RWPE2 (cell line): ENCODE results near the gene NR1D2.

Experiments
- ATAC-seq: fragments of 200-7000 bp; cut with Tn5 transposase; 3 replicates; pipeline ENCODE4 v1.9.1; 2021; ENCODE audit warnings: low read depth
- DNase-seq: peaks from one replicate; pipeline ENCODE4 v3.0.0-alpha.2; 2020; ENCODE audit warnings: low spot score
- H3K27ac ChIP-seq: fragments of 450-650 bp; 2 replicates; pipeline ENCODE4 v1.5.1; 2017; ENCODE audit warnings: mild to moderate bottlenecking; ENCODE audit not compliant: poor library complexity, severe bottlenecking
- H3K27me3 ChIP-seq: fragments of 250-450 bp; sonication (Bioruptor Pico); 2 replicates; pipeline ENCODE4 v1.5.1; 2021; ENCODE audit warnings: mild to moderate bottlenecking, moderate library complexity; ENCODE audit not compliant: insufficient read depth, poor library complexity, severe bottlenecking
- H3K36me3 ChIP-seq: fragments of 250-450 bp; sonication (Bioruptor Pico); 2 replicates; pipeline ENCODE4 v1.5.1; 2020; ENCODE audit warnings: low read depth, mild to moderate bottlenecking, moderate library complexity
- H3K4me1 ChIP-seq: fragments of 250-450 bp; sonication (Bioruptor Pico); 2 replicates; pipeline ENCODE4 v1.5.1; 2021; ENCODE audit warnings: mild to moderate bottlenecking, moderate library complexity; ENCODE audit not compliant: insufficient read depth, poor library complexity, severe bottlenecking
- H3K4me3 ChIP-seq: fragments of 250-450 bp; sonication (Bioruptor Pico); 2 replicates; pipeline ENCODE4 v1.5.1; 2021; ENCODE audit warnings: mild to moderate bottlenecking, moderate library complexity; ENCODE audit not compliant: severe bottlenecking
- H3K9me3 ChIP-seq: fragments of 250-450 bp; sonication (Bioruptor Pico); 2 replicates; pipeline ENCODE4 v1.5.1; 2021; ENCODE audit warnings: mild to moderate bottlenecking, moderate library complexity; ENCODE audit not compliant: severe bottlenecking
- TF ChIP-seq, protein P1 (sequence below): fragments of 450-650 bp; IDR thresholded peaks from one replicate; pipeline ENCODE4 v1.5.1; 2017; ENCODE audit warnings: mild to moderate bottlenecking, moderate library complexity; ENCODE audit not compliant: poor library complexity, severe bottlenecking

Gene NR1D2

DNA sequence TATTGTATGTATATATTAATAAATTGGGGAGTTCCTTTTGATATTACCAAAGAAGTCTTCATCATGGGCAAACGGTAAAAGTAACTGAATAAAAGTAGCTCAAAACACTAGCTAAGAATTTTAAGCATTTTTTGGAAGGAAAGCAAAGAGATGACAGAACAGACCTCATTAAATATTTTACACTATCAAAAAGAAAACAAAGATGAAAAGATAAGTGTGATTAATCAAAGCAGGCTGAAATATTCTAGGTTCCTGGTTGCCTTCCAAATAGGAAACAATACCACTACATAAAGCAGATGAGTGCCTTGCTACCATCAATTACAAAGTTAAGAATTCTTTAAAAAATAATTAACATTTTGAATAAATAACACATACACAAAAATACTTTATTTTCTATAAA, 31.9 kb upstream of the NR1D2 start:
- no peak overlapping the region for H3K27ac ChIP-seq
- TF ChIP-seq, protein P1, sequence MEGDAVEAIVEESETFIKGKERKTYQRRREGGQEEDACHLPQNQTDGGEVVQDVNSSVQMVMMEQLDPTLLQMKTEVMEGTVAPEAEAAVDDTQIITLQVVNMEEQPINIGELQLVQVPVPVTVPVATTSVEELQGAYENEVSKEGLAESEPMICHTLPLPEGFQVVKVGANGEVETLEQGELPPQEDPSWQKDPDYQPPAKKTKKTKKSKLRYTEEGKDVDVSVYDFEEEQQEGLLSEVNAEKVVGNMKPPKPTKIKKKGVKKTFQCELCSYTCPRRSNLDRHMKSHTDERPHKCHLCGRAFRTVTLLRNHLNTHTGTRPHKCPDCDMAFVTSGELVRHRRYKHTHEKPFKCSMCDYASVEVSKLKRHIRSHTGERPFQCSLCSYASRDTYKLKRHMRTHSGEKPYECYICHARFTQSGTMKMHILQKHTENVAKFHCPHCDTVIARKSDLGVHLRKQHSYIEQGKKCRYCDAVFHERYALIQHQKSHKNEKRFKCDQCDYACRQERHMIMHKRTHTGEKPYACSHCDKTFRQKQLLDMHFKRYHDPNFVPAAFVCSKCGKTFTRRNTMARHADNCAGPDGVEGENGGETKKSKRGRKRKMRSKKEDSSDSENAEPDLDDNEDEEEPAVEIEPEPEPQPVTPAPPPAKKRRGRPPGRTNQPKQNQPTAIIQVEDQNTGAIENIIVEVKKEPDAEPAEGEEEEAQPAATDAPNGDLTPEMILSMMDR, result no peak
- no peak for ATAC-seq

DNA sequence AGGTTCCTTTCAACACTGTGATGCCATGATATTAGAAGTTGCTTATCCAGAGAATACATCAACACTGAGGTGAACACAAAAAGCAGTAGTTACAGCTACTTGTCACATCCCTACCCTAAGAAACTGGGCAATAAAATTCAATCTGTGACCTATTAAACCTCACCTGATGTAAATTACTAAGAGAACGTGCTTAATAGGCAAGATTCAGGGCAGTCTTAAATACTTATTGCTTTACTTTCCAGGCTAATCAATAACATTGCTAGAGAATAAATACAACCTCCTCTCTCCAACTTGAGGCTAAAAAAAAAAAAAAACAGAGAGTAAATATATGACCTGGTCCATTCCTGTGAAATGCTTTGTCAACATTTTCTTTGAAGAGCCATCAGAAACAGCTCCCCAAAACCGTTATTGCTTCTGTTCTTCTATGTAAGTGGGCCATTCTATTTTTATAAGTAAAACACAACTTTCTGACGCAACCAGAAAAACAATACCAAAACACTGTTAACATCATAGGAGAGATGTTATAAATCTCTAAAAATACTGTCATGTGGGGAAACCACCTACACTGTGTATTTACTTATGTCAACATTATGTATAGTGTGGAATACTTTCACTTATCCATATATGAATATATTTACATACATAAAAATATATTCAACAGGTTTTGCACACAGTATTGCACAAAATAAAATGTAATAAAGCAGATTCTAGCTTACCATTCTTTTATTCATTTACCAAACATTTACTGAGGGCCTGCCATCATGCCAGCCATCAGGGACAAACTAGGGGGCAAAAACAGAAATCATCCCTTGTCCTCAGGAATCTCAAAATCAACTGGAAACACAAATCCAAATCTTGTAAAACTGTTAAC, 31.0 kb upstream of the NR1D2 start:
- TF ChIP-seq, protein P1, result no peak
- Histone ChIP-seq H3K36me3 (peaks cover 17% of the 10 kb centered on the region), H3K9me3 (no peaks in the 10 kb centered on the region), H3K27ac (no peak overlapping the region), H3K4me1 (peaks cover 14% of the 10 kb centered on the region), H3K4me3 (no peak overlapping the region), H3K27me3 (no peaks in the 10 kb centered on the region)
- no peak for DNase-seq
- ATAC-seq, result no peak

More for the DNA sequence above, 31.9 kb upstream of the NR1D2 start:
- DNase-seq, result no peak
- Histone ChIP-seq H3K36me3 (peaks cover 8% of the 10 kb centered on the region), H3K27me3 (no peaks in the 10 kb centered on the region), H3K9me3 (no peaks in the 10 kb centered on the region), H3K4me3 (no peak overlapping the region), H3K4me1 (peaks cover 9% of the 10 kb centered on the region)

DNA sequence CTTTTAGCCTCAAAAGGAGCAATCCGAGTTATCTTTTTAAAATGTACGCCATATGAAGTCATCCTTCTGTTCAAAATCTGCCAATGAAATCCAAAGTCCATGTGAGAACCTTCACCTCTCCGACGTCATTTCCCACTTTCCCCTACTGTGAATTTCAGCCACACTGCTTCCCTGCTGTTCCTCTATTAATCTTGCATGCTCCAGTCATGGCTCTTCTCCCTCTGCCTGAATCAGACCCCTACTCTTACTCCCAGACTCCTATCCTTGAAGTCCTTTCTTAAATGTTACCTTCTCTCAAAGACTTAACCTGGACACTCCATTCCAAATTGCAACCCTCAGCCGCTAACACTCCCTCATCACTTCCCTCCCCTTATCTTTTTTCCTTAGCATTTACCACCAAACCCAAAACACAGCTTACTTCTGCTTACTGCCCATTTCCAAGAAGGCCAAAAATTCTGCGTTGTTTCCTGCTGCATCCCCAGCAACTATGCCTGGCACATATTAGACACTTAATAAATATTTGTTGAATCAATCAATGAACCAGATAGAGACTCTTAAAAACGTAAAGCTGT, 29.5 kb upstream of the NR1D2 start:
- Histone ChIP-seq H3K27ac (peak overlapping the region; percentile 73), H3K9me3 (no peaks in the 10 kb centered on the region), H3K4me3 (peak overlapping the region; percentile 64), H3K4me1 (peaks cover 18% of the 10 kb centered on the region), H3K36me3 (peaks cover 32% of the 10 kb centered on the region), H3K27me3 (no peaks in the 10 kb centered on the region)
- no peak for ATAC-seq
- TF ChIP-seq, protein P1, result no peak
- DNase-seq, result no peak

DNA sequence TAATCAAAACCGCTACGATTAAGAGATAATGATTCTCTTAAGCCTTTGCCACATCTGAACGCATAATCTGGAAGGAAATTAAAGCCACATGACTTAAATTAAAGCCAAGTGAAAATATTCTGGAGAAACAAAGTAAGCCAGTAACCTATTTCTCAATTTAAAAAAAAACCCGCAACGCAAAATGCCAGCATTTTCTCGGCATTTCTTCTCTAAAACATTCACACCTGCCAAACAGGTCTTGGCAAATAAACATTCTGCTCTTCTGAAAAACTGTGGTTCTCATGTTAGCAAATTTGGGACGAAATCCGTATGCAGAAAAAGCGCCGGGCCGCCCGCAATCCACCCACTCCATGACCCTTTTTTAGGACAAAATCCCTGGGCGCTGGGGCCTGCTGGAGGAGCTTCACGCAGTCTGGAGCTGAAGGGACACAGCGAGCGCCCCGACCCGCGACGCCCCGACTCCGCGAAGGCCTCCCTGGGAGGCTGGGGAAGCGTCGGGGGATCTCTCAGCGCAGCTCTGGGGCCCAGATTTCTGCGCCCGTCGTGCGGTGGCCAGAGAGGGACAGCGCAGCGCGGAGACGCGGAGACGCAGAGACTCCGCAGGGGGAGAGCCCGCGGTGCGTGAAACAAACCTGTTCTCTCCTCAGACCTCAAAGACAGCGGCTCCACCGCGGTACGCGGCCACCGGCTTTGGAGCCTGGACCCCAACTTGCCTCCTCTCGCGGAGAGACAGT, 28.8 kb upstream of the NR1D2 start:
- Histone ChIP-seq H3K4me3 (peak overlapping the region; percentile 64), H3K9me3 (no peaks in the 10 kb centered on the region), H3K4me1 (peaks cover 18% of the 10 kb centered on the region), H3K27me3 (no peaks in the 10 kb centered on the region), H3K27ac (peak overlapping the region; percentile 73), H3K36me3 (peaks cover 36% of the 10 kb centered on the region)
- TF ChIP-seq, protein P1, result no peak
- ATAC-seq, result peak; percentile 51
- no peak for DNase-seq
